Panc1 (cell line): ENCODE data around the gene AOC2. TPM values are rescaled to one million over a fixed set of nuclear protein-coding genes. Genes with fewer than 3 reads are reported as not detected.
A peak's percentile ranks its signal among the peaks of the same experiment; 100 is the strongest.

Experiments used
- ATAC-seq: fragments of 200-7000 bp; cut with Tn5 transposase; 2 replicates; pipeline ENCODE4 v1.9.1; 2020; ENCODE audit warnings: mild to moderate bottlenecking, moderate library complexity
- Bru-seq: library from RNA; stranded (reverse); fragments of 400-500 nt; gene quantifications from one replicate; lab custom pipeline; 2021; lab: Mats Ljungman, UMichigan
- BruChase-seq, 2 experiments: library from RNA; stranded (reverse); fragments of 400-500 nt; gene quantifications; one replicate each; lab custom pipeline; 2021; lab: Mats Ljungman, UMichigan
- BruUV-seq: library from RNA; stranded (reverse); fragments of 400-500 nt; replicated peaks from 2 replicates; lab custom pipeline; 2021; lab: Mats Ljungman, UMichigan
- CTCF ChIA-PET: fragments of 300-600 bp; sonication (Branson Sonifier 250); formaldehyde crosslinking; loops from one replicate; lab custom pipeline; 2022; ENCODE audit warnings: antibody characterized with exemption; lab: Charles Lee
- POLR2A ChIA-PET: fragments of 300-600 bp; sonication (Branson Sonifier 250); formaldehyde crosslinking; loops from one replicate; lab custom pipeline; 2022; ENCODE audit warnings: antibody characterized with exemption; lab: Charles Lee
- DNase-seq: peaks from one replicate; pipeline ENCODE4 v3.0.0-alpha.2; 2010; ENCODE audit warnings: low read depth, low spot score
- H3K27ac ChIP-seq: 2 replicates; pipeline ENCODE4 v1.5.1; 2011; ENCODE audit warnings: mild to moderate bottlenecking, low read length, inconsistent platforms
- H3K27me3 ChIP-seq: fragments of 200-500 bp; sonication (Bioruptor generic); 2 replicates; pipeline ENCODE4 v1.6.0; 2014; ENCODE audit warnings: low read length, inconsistent platforms; ENCODE audit not compliant: control insufficient read depth, insufficient read depth
- H3K36me3 ChIP-seq: fragments of 200-500 bp; sonication (Bioruptor generic); 2 replicates; pipeline ENCODE4 v1.5.1; 2014; ENCODE audit warnings: inconsistent platforms, mild to moderate bottlenecking, low read length, moderate library complexity; ENCODE audit not compliant: control insufficient read depth, insufficient read depth
- H3K4me1 ChIP-seq: 2 replicates; pipeline ENCODE4 v1.5.1; 2011; ENCODE audit warnings: inconsistent platforms, mild to moderate bottlenecking, low read length, moderate library complexity; ENCODE audit not compliant: control insufficient read depth, insufficient read depth
- H3K4me3 ChIP-seq, 2 experiments: 2 replicates each; pipeline ENCODE4 v1.5.1; 2011 to 2012; ENCODE audit warnings: low read depth in 2 of 2, low read length in 2 of 2, mild to moderate bottlenecking in 2 of 2, inconsistent platforms in 1 of 2, moderate library complexity in 1 of 2
- H3K9me3 ChIP-seq: fragments of 200-500 bp; sonication (Bioruptor generic); 2 replicates; pipeline ENCODE4 v1.5.1; 2014; ENCODE audit warnings: low read depth, mild to moderate bottlenecking, inconsistent platforms, low read length, moderate library complexity; ENCODE audit not compliant: control insufficient read depth, insufficient read depth
- CTCF ChIP-seq: fragments of 450-650 bp; IDR thresholded peaks from 2 replicates; pipeline ENCODE4 v1.5.1; 2017; ENCODE audit warnings: mild to moderate bottlenecking
- POLR2AphosphoS5 ChIP-seq: IDR thresholded peaks from 2 replicates; pipeline ENCODE4 v1.6.1; 2012; ENCODE audit warnings: mild to moderate bottlenecking, low read depth, low read length, moderate library complexity
- REST ChIP-seq, 2 experiments: IDR thresholded peaks; 2 replicates each; pipeline ENCODE4 v1.6.1; 2011 to 2012; ENCODE audit warnings: low read depth in 2 of 2, control low read depth in 1 of 2, low read length in 1 of 2, mild to moderate bottlenecking in 1 of 2, moderate library complexity in 1 of 2; ENCODE audit not compliant: insufficient read depth in 1 of 2
- SIN3A ChIP-seq: IDR thresholded peaks from 2 replicates; pipeline ENCODE4 v1.6.1; 2012; ENCODE audit warnings: low read depth, mild to moderate bottlenecking, low read length, moderate library complexity, borderline replicate concordance; ENCODE audit not compliant: insufficient read depth
- TCF7L2 ChIP-seq: IDR thresholded peaks from 2 replicates; pipeline ENCODE4 v1.6.1; 2011; ENCODE audit warnings: mild to moderate bottlenecking, low read depth, low read length, inconsistent platforms
- in situ Hi-C: cut with HindIII; loops from 2 replicates; pipeline ENCODE4 v1.10.0; 2016; ENCODE audit warnings: low sequenced_read_pairs, low pct_unique_long_range_greater_than_20kb
- intact Hi-C: fragments of 100-400 bp; cut with micrococcal nuclease; formaldehyde crosslinking; loops from one replicate; pipeline ENCODE4 v1.10.0; 2022; ENCODE audit not compliant: unreplicated experiment
- long read RNA-seq: library from polyadenylated mRNA; unstranded; transcript quantifications from one replicate; pipeline ENCODE4 v2.0.0, GENCODE V29; 2021; ENCODE audit not compliant: unreplicated experiment
- polyA plus RNA-seq: library from polyadenylated mRNA; unstranded; fragments of >200 nt; gene quantifications from one replicate; pipeline ENCODE4 v1.2.1, GENCODE V29; 2012; ENCODE audit warnings: missing spikeins; ENCODE audit not compliant: insufficient read length
- total RNA-seq: library from RNA; stranded (reverse); gene quantifications from one replicate; pipeline ENCODE4 v1.2.1, GENCODE V29; 2021; ENCODE audit not compliant: unreplicated experiment

Gene AOC2
- total RNA-seq (0.85 TPM), Bru-seq, nascent RNA (percentile 56 among the genes with signal in this experiment), BruChase-seq, experiment 1, labeled RNA remaining after a 2-hour chase (percentile 68 among the genes with signal in this experiment), BruChase-seq, experiment 2, labeled RNA remaining after a 6-hour chase (percentile 68 among the genes with signal in this experiment)
- polyA plus RNA-seq = 0.57 TPM
- long read RNA-seq = 0 reads

- DNase-seq (no peak), ATAC-seq (no peak)
- ChIA-PET CTCF (interaction anchor here (0.6 kb wide), 1 partner anchor 137 kb away, joined by 3 read pairs; no protein-coding TSS in a partner anchor), POLR2A (no interaction called here)
- Histone ChIP-seq H3K9me3 (no peaks in the 10 kb centered on the region), H3K27me3 (no peaks in the 10 kb centered on the region), H3K27ac (no peak within 1 kb of the TSS), H3K4me1 (no peaks in the 10 kb centered on the region), H3K4me3 (no peak within 1 kb of the TSS), H3K36me3 (peaks cover 6% of the 10 kb centered on the region)
- no peak for TF ChIP-seq TCF7L2
- no peak for TF ChIP-seq CTCF
- TF ChIP-seq POLR2AphosphoS5 = no peak
- TF ChIP-seq SIN3A = no peak
- TF ChIP-seq REST (IDR thresholded peaks at IDR 0.05; ENCODE audit: insufficient read depth in 1 of 2, low read depth in 2 of 2, low read length in 1 of 2) = no peak
- BruUV-seq = no TSS peak
- in situ Hi-C loops (no loop called here), intact Hi-C loops (no loop called here)
These were observed at the start of gene AOC2 for GRCh38 chr17:42844271-42844670. Gene AOC2, plus strand, starts transcription at chr17:42844580. Its CDS starts 47 bp downstream, at chr17:42844627.

GRCh38 chr17:42795061-42795460 lies 49.3 kb upstream of the AOC2 start:
- TF ChIP-seq TCF7L2 = no peak
- no peak for TF ChIP-seq CTCF
- TF ChIP-seq POLR2AphosphoS5 = no peak
- TF ChIP-seq SIN3A = no peak
- no peak for TF ChIP-seq REST (IDR thresholded peaks at IDR 0.05; ENCODE audit: insufficient read depth in 1 of 2, low read depth in 2 of 2, low read length in 1 of 2)
- no peaks in the 10 kb centered on the region for H3K36me3 ChIP-seq
- no peak overlapping the region for H3K27ac ChIP-seq
- peaks cover 6% of the 10 kb centered on the region for H3K4me1 ChIP-seq
- intact Hi-C loops (no loop called here), in situ Hi-C loops (no loop called here)
- no peak for DNase-seq
- BruUV-seq = no TSS peak
- CTCF ChIA-PET = no interaction called here
- H3K9me3 ChIP-seq = no peaks in the 10 kb centered on the region
- no peak overlapping the region for H3K4me3 ChIP-seq
- H3K27me3 ChIP-seq = no peaks in the 10 kb centered on the region
- ATAC-seq = no peak
- POLR2A ChIA-PET = no interaction called here
